ENCODE measurements around the gene JAZF1.
"Not testable (repeated sequence)": the region's sequence is repeated elsewhere in the genome, so short reads cannot be mapped to it uniquely, and the experiment has no call there.

Gene JAZF1

GRCh38 chr7:27925573-27926201 is 254.9 kb downstream of the JAZF1 start:
- no peak for DNase-seq

GRCh38 chr7:27923642-27923980 is 257.0 kb downstream of the JAZF1 start:
- DNase-seq: no peak

- DNase-seq: no peak
These were observed 257.5 kb downstream of the JAZF1 start for GRCh38 chr7:27922907-27923641.

GRCh38 chr7:27922389-27922788 is 258.2 kb downstream of the JAZF1 start:
- DNase-seq: not testable (repeated sequence)

- DNase-seq: no peak
These were observed 259.3 kb downstream of the JAZF1 start for GRCh38 chr7:27921081-27921836.

- DNase-seq: no peak
These were observed 260.2 kb downstream of the JAZF1 start for GRCh38 chr7:27920281-27920946.

- no peak for DNase-seq
These were observed 262.1 kb downstream of the JAZF1 start for GRCh38 chr7:27918503-27918902.

- no peak for DNase-seq
These were observed 262.8 kb downstream of the JAZF1 start for GRCh38 chr7:27917774-27918314.

- no peak for DNase-seq
These were observed 263.5 kb downstream of the JAZF1 start for GRCh38 chr7:27917119-27917518.

- DNase-seq: no peak
These were observed 264.2 kb downstream of the JAZF1 start for GRCh38 chr7:27916372-27916771.

GRCh38 chr7:27914409-27914808 is 266.2 kb downstream of the JAZF1 start:
- DNase-seq: no peak

GRCh38 chr7:27912751-27913150 is 267.8 kb downstream of the JAZF1 start:
- no peak for DNase-seq

- DNase-seq: no peak
These were observed 268.7 kb downstream of the JAZF1 start for GRCh38 chr7:27911920-27912319.

GRCh38 chr7:27910326-27910725 is 270.3 kb downstream of the JAZF1 start:
- no peak for DNase-seq

GRCh38 chr7:27908534-27909165 is 271.9 kb downstream of the JAZF1 start:
- no peak for DNase-seq

- no peak for DNase-seq
These were observed 274.1 kb downstream of the JAZF1 start for GRCh38 chr7:27906385-27907091.

GRCh38 chr7:27905951-27906350 is 274.6 kb downstream of the JAZF1 start:
- no peak for DNase-seq

GRCh38 chr7:27901028-27901760 is 279.4 kb downstream of the JAZF1 start:
- no peak for DNase-seq

- no peak for DNase-seq
These were observed 280.6 kb downstream of the JAZF1 start for GRCh38 chr7:27900006-27900405.

GRCh38 chr7:27899601-27900000 is 281.0 kb downstream of the JAZF1 start:
- no peak for DNase-seq

GRCh38 chr7:27897441-27897847 is 283.2 kb downstream of the JAZF1 start:
- DNase-seq: no peak
